Colonic mucosa (tissue), 4 donors: ENCODE data around the gene CREBBP. TPM values are rescaled to one million over a fixed set of nuclear protein-coding genes. Genes with fewer than 3 reads are reported as not detected.
A peak's percentile ranks its signal among the peaks of the same experiment; 100 is the strongest.

Experiments
- DNase-seq: peaks from one replicate; pipeline ENCODE4 v3.0.0-alpha.2; 2020
- H3K27ac ChIP-seq: fragments of 200-600 bp; one replicate; pipeline ENCODE4 v1.8.0; 2021
- H3K27me3 ChIP-seq: fragments of 200-600 bp; one replicate; pipeline ENCODE4 v1.8.0; 2021
- H3K36me3 ChIP-seq: fragments of 200-600 bp; one replicate; pipeline ENCODE4 v1.8.0; 2021
- H3K4me1 ChIP-seq: fragments of 200-600 bp; one replicate; pipeline ENCODE4 v1.8.0; 2021; ENCODE audit warnings: mild to moderate bottlenecking
- H3K4me3 ChIP-seq: fragments of 200-600 bp; one replicate; pipeline ENCODE4 v1.8.0; 2021
- H3K9ac ChIP-seq, 2 donors: one replicate each; pipeline ENCODE4 v1.7.0; 2013; ENCODE audit warnings: control low read depth in 2 of 2, low read depth in 2 of 2, low read length in 2 of 2
- H3K9me3 ChIP-seq: fragments of 200-600 bp; one replicate; pipeline ENCODE4 v1.8.0; 2021
- intact Hi-C: fragments of 100-400 bp; cut with DNase I; formaldehyde crosslinking; loops from one replicate; pipeline ENCODE4 v1.14.1; 2022
- total RNA-seq, 2 donors: library from RNA; stranded (reverse); fragmentation: NEBNext Ultra II Directional in 1 of 2; extraction: Animal tissue kit (Norgen Biotek cat#: 25700) in 1 of 2; gene quantifications; one replicate each; pipeline ENCODE4 v1.2.1, GENCODE V29; 2021
- TF ChIP-seq, protein P1 (sequence below): fragments of 200-600 bp; IDR thresholded peaks from one replicate; pipeline ENCODE4 v1.8.0; 2022; ENCODE audit warnings: antibody characterized with exemption, mild to moderate bottlenecking
- donor health status: healthy.
- donor health status: DM: no; HTN: no; CAD: no.
- donor health status: DM: no; HTN: no; CAD: no.

The CREBBP gene
- total RNA-seq, 2 donors from 2014 or later: 42.0 to 45.2 TPM

- TF ChIP-seq, protein P1, sequence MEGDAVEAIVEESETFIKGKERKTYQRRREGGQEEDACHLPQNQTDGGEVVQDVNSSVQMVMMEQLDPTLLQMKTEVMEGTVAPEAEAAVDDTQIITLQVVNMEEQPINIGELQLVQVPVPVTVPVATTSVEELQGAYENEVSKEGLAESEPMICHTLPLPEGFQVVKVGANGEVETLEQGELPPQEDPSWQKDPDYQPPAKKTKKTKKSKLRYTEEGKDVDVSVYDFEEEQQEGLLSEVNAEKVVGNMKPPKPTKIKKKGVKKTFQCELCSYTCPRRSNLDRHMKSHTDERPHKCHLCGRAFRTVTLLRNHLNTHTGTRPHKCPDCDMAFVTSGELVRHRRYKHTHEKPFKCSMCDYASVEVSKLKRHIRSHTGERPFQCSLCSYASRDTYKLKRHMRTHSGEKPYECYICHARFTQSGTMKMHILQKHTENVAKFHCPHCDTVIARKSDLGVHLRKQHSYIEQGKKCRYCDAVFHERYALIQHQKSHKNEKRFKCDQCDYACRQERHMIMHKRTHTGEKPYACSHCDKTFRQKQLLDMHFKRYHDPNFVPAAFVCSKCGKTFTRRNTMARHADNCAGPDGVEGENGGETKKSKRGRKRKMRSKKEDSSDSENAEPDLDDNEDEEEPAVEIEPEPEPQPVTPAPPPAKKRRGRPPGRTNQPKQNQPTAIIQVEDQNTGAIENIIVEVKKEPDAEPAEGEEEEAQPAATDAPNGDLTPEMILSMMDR: no peak
- Histone ChIP-seq H3K4me3 (no peak overlapping the region), H3K9ac (no peak overlapping the region), H3K36me3 (no peaks in the 10 kb centered on the region), H3K9me3 (no peaks in the 10 kb centered on the region), H3K27me3 (no peaks in the 10 kb centered on the region), H3K4me1 (peaks cover 14% of the 10 kb centered on the region), H3K27ac (no peak overlapping the region)
- intact Hi-C loops: no loop called here
- DNase-seq: no peak
Measured at GRCh38 chr16:3865241-3865640, 15.3 kb downstream of the CREBBP start.

- intact Hi-C loops: no loop called here
- no peak for DNase-seq
- Histone ChIP-seq H3K9me3 (no peaks in the 10 kb centered on the region), H3K27ac (no peak overlapping the region), H3K27me3 (no peaks in the 10 kb centered on the region), H3K4me1 (peaks cover 14% of the 10 kb centered on the region), H3K4me3 (no peak overlapping the region), H3K9ac (no peak overlapping the region), H3K36me3 (no peaks in the 10 kb centered on the region)
- TF ChIP-seq, protein P1: no peak
Measured at GRCh38 chr16:3864562-3864961, 16.0 kb downstream of the CREBBP start.

DNA sequence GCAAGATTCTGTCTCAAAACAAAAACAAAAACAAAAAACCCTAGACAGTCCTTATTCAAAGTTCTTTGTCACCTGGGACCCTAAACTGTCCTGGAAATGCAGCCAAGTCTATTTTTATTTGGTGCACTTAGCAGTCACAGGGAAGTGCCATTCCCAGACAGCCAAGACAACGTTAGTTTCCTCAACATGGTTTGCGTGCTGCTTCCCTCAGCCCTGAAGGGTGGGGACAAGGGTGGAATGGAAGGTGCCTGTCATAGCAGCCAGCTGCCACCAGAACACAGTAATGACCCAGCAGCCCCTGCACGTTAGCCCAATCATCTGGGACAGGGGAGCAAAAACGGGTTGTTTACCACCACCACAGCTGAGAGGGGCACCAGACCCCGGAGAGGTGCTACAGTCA lies 16.9 kb downstream of the CREBBP start:
- H3K4me1 ChIP-seq: peaks cover 14% of the 10 kb centered on the region
- H3K27me3 ChIP-seq: no peaks in the 10 kb centered on the region
- no peak overlapping the region for H3K4me3 ChIP-seq
- no peaks in the 10 kb centered on the region for H3K36me3 ChIP-seq
- intact Hi-C loops: no loop called here
- TF ChIP-seq, protein P1: no peak
- no peak for DNase-seq
- no peaks in the 10 kb centered on the region for H3K9me3 ChIP-seq
- peak overlapping the region in 1 of 2 donors; percentile 2 for H3K9ac ChIP-seq
- H3K27ac ChIP-seq: no peak overlapping the region

- Histone ChIP-seq H3K9me3 (no peaks in the 10 kb centered on the region), H3K36me3 (no peaks in the 10 kb centered on the region), H3K27ac (no peak overlapping the region), H3K4me1 (peaks cover 14% of the 10 kb centered on the region), H3K9ac (no peak overlapping the region), H3K27me3 (no peaks in the 10 kb centered on the region), H3K4me3 (no peak overlapping the region)
- TF ChIP-seq, protein P1: no peak
- intact Hi-C loops: no loop called here
- no peak for DNase-seq
Measured at GRCh38 chr16:3861808-3862451, 18.6 kb downstream of the CREBBP start.

- no peak for DNase-seq
- Histone ChIP-seq H3K4me3 (no peak overlapping the region), H3K27ac (no peak overlapping the region), H3K36me3 (no peaks in the 10 kb centered on the region), H3K4me1 (peaks cover 14% of the 10 kb centered on the region), H3K9ac (no peak overlapping the region), H3K27me3 (no peaks in the 10 kb centered on the region), H3K9me3 (no peaks in the 10 kb centered on the region)
- intact Hi-C loops: no loop called here
- TF ChIP-seq, protein P1: no peak
Measured at GRCh38 chr16:3859889-3860288, 20.6 kb downstream of the CREBBP start.
